Heart right ventricle (tissue), 16 donors: ENCODE results near the gene RAB40B. TPM values are rescaled to one million over a fixed set of nuclear protein-coding genes. Genes with fewer than 3 reads are reported as not detected.

Source experiments
- ATAC-seq, 8 donors: fragments of 200-7000 bp; cut with Tn5 transposase; one replicate each; pipeline ENCODE4 v1.9.1; 2020; ENCODE audit warnings: mild to moderate bottlenecking in 8 of 8, moderate library complexity in 8 of 8, moderate number of reproducible peaks in 1 of 8
- DNase-seq, 2 donors: peaks; one replicate each; pipeline ENCODE4 v3.0.0-alpha.2; 2020
- H3K27ac ChIP-seq, 10 donors: fragments of 200-600 bp; sonication (generic) in 2 of 10; one replicate each; pipeline versions ENCODE4 v1.5.0 to v1.8.0; 2020 to 2022; ENCODE audit warnings: mild to moderate bottlenecking in 3 of 10
- H3K27me3 ChIP-seq, 7 donors: fragments of 200-600 bp; one replicate each; pipeline ENCODE4 v1.8.0; 2021 to 2022; ENCODE audit warnings: mild to moderate bottlenecking in 2 of 7
- H3K36me3 ChIP-seq, 9 donors: fragments of 200-600 bp; sonication (generic) in 1 of 9; one replicate each; pipeline versions ENCODE4 v1.5.0 to v1.8.0; 2020 to 2022; ENCODE audit warnings: mild to moderate bottlenecking in 2 of 9
- H3K4me1 ChIP-seq, 9 donors: fragments of 200-600 bp; sonication (generic) in 1 of 9; one replicate each; pipeline versions ENCODE4 v1.5.0 to v1.8.0; 2020 to 2022; ENCODE audit warnings: mild to moderate bottlenecking in 4 of 9
- H3K4me3 ChIP-seq, 10 donors: fragments of 200-600 bp; sonication (generic) in 2 of 10; one replicate each; pipeline versions ENCODE4 v1.5.0 to v1.8.0; 2020 to 2022; ENCODE audit warnings: mild to moderate bottlenecking in 7 of 10, moderate library complexity in 2 of 10
- H3K9me3 ChIP-seq, 11 donors: fragments of 200-600 bp in 10 of 11; sonication (generic) in 2 of 11; one replicate each; pipeline versions ENCODE4 v1.5.0 to v1.8.0; 2013 to 2022; ENCODE audit warnings: mild to moderate bottlenecking in 2 of 11, control low read depth in 1 of 11, moderate library complexity in 1 of 11
- CTCF ChIP-seq, 9 donors: fragments of 200-600 bp; sonication (generic) in 2 of 9; IDR thresholded peaks; one replicate each; pipeline versions ENCODE4 v1.5.0 to v1.8.0; 2021 to 2022; ENCODE audit warnings: antibody characterized with exemption in 9 of 9, mild to moderate bottlenecking in 5 of 9, moderate library complexity in 1 of 9
- WGBS, 2 donors: extraction: QIAGEN DNeasy Blood & Tissue Kit; methylation state at CpG; one replicate each; pipeline ENCODE4 v1.1.7; 2013; ENCODE audit warnings: inconsistent platforms in 1 of 2; 5-methylcytosine and 5-hydroxymethylcytosine counted together
- intact Hi-C, 10 donors: fragments of 100-400 bp; cut with DNase I; formaldehyde crosslinking; loops; one replicate each; pipeline versions ENCODE4 v1.11.1 to v1.14.2; 2022
- polyA plus RNA-seq, 2 donors: library from polyadenylated mRNA; stranded (reverse); fragments of 200-250 nt; gene quantifications; one replicate each; pipeline ENCODE4 v1.2.3, GENCODE V29; 2013
- total RNA-seq, 10 donors: library from RNA; stranded (reverse); fragmentation: NEBNext Ultra II Directional in 3 of 10; extraction: Animal tissue kit (Norgen Biotek cat#: 25700) in 3 of 10; gene quantifications; one replicate each; pipeline versions ENCODE4 v1.2.1 to v1.2.4, GENCODE V29; 2021 to 2023
- donor health status: Arrhythmogenic right ventricular cardiomyopathy.
- donor health status: ischemic (EF 13 %, LVEDD 7.1; RV severe dilation, severe dysfunction).
- donor health status: healthy with polysubstance abuse.
- donor health status: DM: no; HTN: yes; CAD: no.
- donor health status: DM: no; HTN: no; CAD: no.
- donor health status: ischemic (EF 25% LVEDD 6.9; RV normal size, moderate dysfunction).
- donor health status: ischemic (EF 25% LVEDD 5.7; RV mildly dilated, moderate dysfunction).
- donor health status: healthy.
- donor health status: DM: yes; HTN: yes; CAD: no.
- donor health status: Ischemic cardiomyopathy.
- donor health status: ischemic (EF 35%, LVEDD 5.7; RV mildly dilated, moderate dysfunction).
- donor health status: nonischemic (EF 11% LVEDD 7.7; RV severe dilation, severe dysfunction).
- donor health status: DM: yes; HTN: yes; CAD: no.
- donor health status: PGD.
- donor health status: ischemic (EF 29% LVEDD 5.4; RV normal size, mild dysfunction).
- donor health status: nonischemic (EF 23%, LVEDD 6.1; RV moderate dilation, normal function).

Gene RAB40B
- total and polyA plus RNA-seq, 12 donors: 8.0 to 42.4 (median 20.4) TPM

GRCh38 chr17:82734987-82735866 is 36.7 kb upstream of the RAB40B start, which contains the start of gene FN3K:
FN3K (plus strand) TSS chr17:82735615; CDS start chr17:82735637, 22 bp downstream.
- Histone ChIP-seq H3K36me3 (peaks cover 0 to 40% (median 12%) of the 10 kb centered on the region in 9 donors), H3K4me3 (peak within 1 kb of the TSS; percentile 62 to 94 (median 81)), H3K27ac (peak within 1 kb of the TSS; percentile 76 to 96 (median 91)), H3K4me1 (peaks cover 0 to 37% (median 16%) of the 10 kb centered on the region in 9 donors), H3K27me3 (no peaks in the 10 kb centered on the region), H3K9me3 (peaks cover 0 to 14% (median 0%) of the 10 kb centered on the region in 11 donors)
- intact Hi-C loops: loop anchor here in 2 of 10 donors (1.0 to 5.0 kb wide), 2 partner anchors 19 to 88 kb away; partner anchors contain the start of genes FN3KRP (in 1 of the 2) and WDR45B (in 1 of the 2)
- peak; percentile 71 to 75 for DNase-seq
- TF ChIP-seq CTCF (IDR thresholded peaks at IDR 0.05): no peak
- 3 to 5% methylated on average over 74 to 101 of the region's 101 CpGs for WGBS, 2 donors
- peak; percentile 38 to 89 (median 60) for ATAC-seq

- DNase-seq (no peak), ATAC-seq (no peak)
- Histone ChIP-seq H3K27ac (no peak overlapping the region), H3K4me3 (no peak overlapping the region), H3K36me3 (peaks cover 0 to 43% (median 0%) of the 10 kb centered on the region in 9 donors), H3K4me1 (peaks cover 0 to 21% (median 11%) of the 10 kb centered on the region in 9 donors), H3K9me3 (peaks cover 0 to 14% (median 0%) of the 10 kb centered on the region in 11 donors), H3K27me3 (no peaks in the 10 kb centered on the region)
- intact Hi-C loops: loop anchor here in 1 of 10 donors (5.0 kb wide), 1 partner anchor 85 kb away; the partner anchor contains the start of gene WDR45B
- TF ChIP-seq CTCF (IDR thresholded peaks at IDR 0.05): no peak
- 93 to 94% methylated on average over 13 of the region's 13 CpGs for WGBS, 2 donors
These were observed 33.7 kb upstream of the RAB40B start for GRCh38 chr17:82732118-82732743.

- WGBS, 2 donors: 87 to 88% methylated on average over 48 of the region's 48 CpGs
- Histone ChIP-seq H3K4me1 (peaks cover 0 to 3% (median 0%) of the 10 kb centered on the region in 9 donors), H3K27me3 (no peaks in the 10 kb centered on the region), H3K9me3 (peaks cover 0 to 14% (median 0%) of the 10 kb centered on the region in 11 donors), H3K36me3 (peaks cover 0 to 68% (median 5%) of the 10 kb centered on the region in 9 donors), H3K27ac (no peak overlapping the region), H3K4me3 (no peak overlapping the region)
- no peak for DNase-seq
- ATAC-seq: peak in 2 of 8 donors; percentile 5 to 17
- intact Hi-C loops: loop anchor here in 1 of 10 donors (5.0 kb wide), 1 partner anchor 82 kb away; the partner anchor contains the start of gene WDR45B
- no peak for TF ChIP-seq CTCF (IDR thresholded peaks at IDR 0.05)
These were observed 31.2 kb upstream of the RAB40B start for GRCh38 chr17:82729479-82730260.
